Subcutaneous adipose tissue (tissue), 4 donors: Measurements from ENCODE around the gene ACP3. TPM values are rescaled to one million over a fixed set of nuclear protein-coding genes. Genes with fewer than 3 reads are reported as not detected.

Experiments used
- total RNA-seq, 4 donors: library from RNA; depleted of rRNA; stranded (reverse); fragments of >200 nt; gene quantifications; one replicate each; pipeline ENCODE4 v1.1.0, GENCODE V29; 2016
- TF ChIP-seq, protein P1 (sequence below): fragments of 450-650 bp; IDR thresholded peaks from one replicate; pipeline ENCODE4 v1.5.1; 2016; ENCODE audit warnings: low read depth, mild to moderate bottlenecking, control low read depth, antibody characterized with exemption, moderate library complexity

The ACP3 gene
- total RNA-seq, 4 donors from 2014 or later, result 1.1 to 3.5 (median 2.5) TPM; not detected in 1

GRCh38 chr3:132378048-132378762 is 61.0 kb downstream of the ACP3 start:
- TF ChIP-seq, protein P1, sequence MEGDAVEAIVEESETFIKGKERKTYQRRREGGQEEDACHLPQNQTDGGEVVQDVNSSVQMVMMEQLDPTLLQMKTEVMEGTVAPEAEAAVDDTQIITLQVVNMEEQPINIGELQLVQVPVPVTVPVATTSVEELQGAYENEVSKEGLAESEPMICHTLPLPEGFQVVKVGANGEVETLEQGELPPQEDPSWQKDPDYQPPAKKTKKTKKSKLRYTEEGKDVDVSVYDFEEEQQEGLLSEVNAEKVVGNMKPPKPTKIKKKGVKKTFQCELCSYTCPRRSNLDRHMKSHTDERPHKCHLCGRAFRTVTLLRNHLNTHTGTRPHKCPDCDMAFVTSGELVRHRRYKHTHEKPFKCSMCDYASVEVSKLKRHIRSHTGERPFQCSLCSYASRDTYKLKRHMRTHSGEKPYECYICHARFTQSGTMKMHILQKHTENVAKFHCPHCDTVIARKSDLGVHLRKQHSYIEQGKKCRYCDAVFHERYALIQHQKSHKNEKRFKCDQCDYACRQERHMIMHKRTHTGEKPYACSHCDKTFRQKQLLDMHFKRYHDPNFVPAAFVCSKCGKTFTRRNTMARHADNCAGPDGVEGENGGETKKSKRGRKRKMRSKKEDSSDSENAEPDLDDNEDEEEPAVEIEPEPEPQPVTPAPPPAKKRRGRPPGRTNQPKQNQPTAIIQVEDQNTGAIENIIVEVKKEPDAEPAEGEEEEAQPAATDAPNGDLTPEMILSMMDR, result no peak

- TF ChIP-seq, protein P1, result no peak
Measured at GRCh38 chr3:132378846-132379245, 61.6 kb downstream of the ACP3 start.

DNA sequence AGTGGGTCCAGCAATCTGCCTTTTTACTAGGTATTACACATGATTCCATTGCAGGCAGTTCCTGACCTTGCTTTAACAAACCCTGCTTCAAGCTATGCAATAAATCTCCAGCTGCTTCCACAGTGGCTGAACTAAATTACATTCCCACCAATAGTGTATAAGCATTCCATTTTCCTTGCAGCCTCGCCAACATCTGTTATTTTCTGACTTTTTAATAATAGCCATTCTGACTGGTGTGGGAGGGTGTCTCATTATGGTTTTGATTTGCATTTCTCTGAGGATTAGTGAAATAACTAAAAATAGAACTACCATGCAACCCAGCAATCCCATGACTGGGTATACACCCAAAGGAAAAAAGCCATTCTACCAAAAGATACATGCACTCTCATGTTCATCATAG is 63.7 kb downstream of the ACP3 start:
- TF ChIP-seq, protein P1, result no peak

DNA sequence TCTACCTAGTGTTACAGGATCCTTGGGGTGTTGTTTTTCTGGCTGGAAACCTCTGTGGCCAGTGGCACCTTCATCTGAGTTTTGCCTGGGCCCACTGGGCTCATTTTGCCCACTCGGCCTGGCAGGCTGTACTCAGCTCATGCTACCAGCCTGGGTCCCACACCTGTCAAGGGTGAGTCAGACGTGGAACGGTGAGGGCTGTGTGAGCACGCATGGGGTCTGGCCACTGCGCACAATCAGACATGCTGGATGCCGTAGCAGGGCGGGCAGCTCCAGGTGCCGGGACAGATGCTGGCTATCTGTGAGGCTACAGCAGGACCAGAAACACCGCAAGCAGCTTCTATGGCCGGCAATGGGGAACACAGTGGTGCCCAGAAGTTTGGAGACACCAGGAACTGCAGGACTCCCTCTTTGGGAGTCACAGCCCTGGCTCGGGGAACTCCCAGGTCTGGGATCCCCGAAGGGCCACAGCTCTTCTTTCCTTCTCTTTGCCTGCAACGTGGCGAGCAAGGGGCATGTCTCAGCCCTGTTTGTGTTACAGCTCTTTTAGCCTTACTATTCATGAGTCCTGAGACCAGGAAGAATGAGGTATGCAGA is 64.2 kb downstream of the ACP3 start:
- TF ChIP-seq, protein P1, result no peak

GRCh38 chr3:132382267-132382666 is 65.1 kb downstream of the ACP3 start:
- TF ChIP-seq, protein P1, result no peak

GRCh38 chr3:132382688-132383194 is 65.5 kb downstream of the ACP3 start:
- TF ChIP-seq, protein P1, result no peak

GRCh38 chr3:132386259-132386658 is 69.1 kb downstream of the ACP3 start:
- TF ChIP-seq, protein P1, result no peak
